ENCODE results near the gene USP51. TPM values are rescaled to one million over a fixed set of nuclear protein-coding genes. Genes with fewer than 3 reads are reported as not detected.
"Not testable (repeated sequence)": the region's sequence is repeated elsewhere in the genome, so short reads cannot be mapped to it uniquely, and the experiment has no call there.

The USP51 gene
- total RNA-seq, 1 donor from 2014 or later: 1.0 TPM

DNA sequence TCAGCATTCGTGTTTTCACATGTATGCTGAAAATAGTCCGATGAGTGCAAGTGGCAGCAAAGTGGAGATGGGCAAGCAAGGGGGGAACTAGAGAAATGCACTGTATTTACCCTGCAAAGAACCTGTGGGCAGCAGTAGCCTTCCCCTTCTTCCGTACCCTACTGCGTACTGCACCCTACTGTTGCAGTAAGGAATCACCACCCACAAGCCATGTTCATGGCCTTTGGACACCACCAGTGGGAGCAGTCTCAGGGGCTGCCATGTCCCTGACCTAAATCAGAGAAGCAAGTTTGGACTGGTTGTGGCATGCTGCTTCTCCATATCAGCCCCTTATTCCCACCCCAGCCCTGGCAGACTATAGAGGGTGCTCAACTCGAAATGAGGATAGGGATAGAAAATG, 25.6 kb downstream of the USP51 start:
- DNase-seq (ENCODE audit: low spot score); H3K27ac Mint-ChIP-seq (ENCODE audit: unreplicated experiment); H3K27me3 Mint-ChIP-seq (ENCODE audit: low read depth); H3K4me3 Mint-ChIP-seq (ENCODE audit: unreplicated experiment); H3K36me3 Mint-ChIP-seq (ENCODE audit: low read depth); H3K4me1 Mint-ChIP-seq (ENCODE audit: low read depth); H3K9me3 Mint-ChIP-seq (ENCODE audit: low read depth): not testable (repeated sequence)

DNA sequence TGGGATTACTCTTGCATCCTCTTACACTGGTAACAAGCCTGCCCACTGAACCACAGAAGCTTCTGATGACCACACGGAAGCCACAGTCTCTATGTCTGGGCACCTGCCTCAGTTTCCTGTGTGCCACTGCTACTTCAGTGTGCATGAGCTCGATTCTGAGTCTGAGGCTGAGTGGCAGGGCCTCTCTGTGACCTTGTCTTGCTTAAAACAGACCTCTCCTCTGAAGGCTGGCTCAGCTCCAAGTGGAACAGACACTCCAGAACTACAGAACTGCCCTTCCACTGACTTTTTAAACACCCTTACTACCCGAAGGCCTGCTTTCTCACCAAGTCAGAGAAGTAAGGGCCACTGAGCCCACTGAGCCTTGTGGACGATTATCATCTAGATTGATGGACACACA, 29.7 kb downstream of the USP51 start:
- H3K9me3 Mint-ChIP-seq (ENCODE audit: low read depth); H3K27ac Mint-ChIP-seq (ENCODE audit: unreplicated experiment); H3K4me1 Mint-ChIP-seq (ENCODE audit: low read depth); H3K4me3 Mint-ChIP-seq (ENCODE audit: unreplicated experiment); DNase-seq (ENCODE audit: low spot score); H3K27me3 Mint-ChIP-seq (ENCODE audit: low read depth); H3K36me3 Mint-ChIP-seq (ENCODE audit: low read depth): not testable (repeated sequence)

DNA sequence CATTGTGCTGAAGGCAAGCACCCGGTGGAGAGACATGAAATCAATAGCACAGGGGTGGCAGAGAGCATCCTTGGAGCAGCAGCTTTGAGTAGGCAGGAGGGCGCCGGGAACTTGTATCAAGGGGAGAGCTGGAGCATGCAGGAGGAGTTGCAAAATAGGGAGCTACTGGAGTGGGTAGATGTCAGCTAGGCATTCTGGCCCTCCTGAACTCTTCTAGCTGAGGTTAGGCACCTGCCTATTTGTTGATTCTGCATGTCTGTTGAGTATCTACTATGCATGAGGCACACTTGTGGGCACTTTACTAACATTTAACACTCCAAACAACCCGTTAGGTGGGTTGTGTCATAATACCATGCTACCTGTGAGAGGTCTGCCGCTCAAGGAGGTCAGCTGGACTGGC, 30.2 kb downstream of the USP51 start:
- H3K36me3 Mint-ChIP-seq (ENCODE audit: low read depth); DNase-seq (ENCODE audit: low spot score); H3K9me3 Mint-ChIP-seq (ENCODE audit: low read depth); H3K4me3 Mint-ChIP-seq (ENCODE audit: unreplicated experiment); H3K4me1 Mint-ChIP-seq (ENCODE audit: low read depth); H3K27me3 Mint-ChIP-seq (ENCODE audit: low read depth); H3K27ac Mint-ChIP-seq (ENCODE audit: unreplicated experiment): not testable (repeated sequence)

DNA sequence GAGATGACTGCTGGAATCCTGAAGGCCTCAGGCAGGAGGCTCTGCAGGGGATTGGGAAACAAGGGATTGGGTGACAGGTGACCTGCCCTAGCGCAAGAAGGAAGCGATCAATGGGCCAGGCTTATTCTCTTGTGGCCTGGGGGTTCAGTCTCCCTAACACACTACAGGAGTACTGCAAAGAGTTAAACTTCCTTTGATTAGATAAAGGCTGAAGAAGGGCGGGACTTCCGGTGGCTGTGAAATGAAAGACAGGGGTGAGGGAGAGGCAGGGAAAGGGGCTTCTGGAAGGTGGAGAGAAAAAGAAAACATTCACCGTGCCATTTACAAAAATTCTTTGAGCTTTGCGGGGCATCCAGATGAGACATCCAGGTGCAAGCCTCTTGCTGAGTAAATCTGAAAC, 33.9 kb downstream of the USP51 start:
- not testable (repeated sequence) for H3K27me3 Mint-ChIP-seq (ENCODE audit: low read depth); H3K27ac Mint-ChIP-seq (ENCODE audit: unreplicated experiment); DNase-seq (ENCODE audit: low spot score); H3K4me3 Mint-ChIP-seq (ENCODE audit: unreplicated experiment); H3K36me3 Mint-ChIP-seq (ENCODE audit: low read depth); H3K4me1 Mint-ChIP-seq (ENCODE audit: low read depth); H3K9me3 Mint-ChIP-seq (ENCODE audit: low read depth)

DNA sequence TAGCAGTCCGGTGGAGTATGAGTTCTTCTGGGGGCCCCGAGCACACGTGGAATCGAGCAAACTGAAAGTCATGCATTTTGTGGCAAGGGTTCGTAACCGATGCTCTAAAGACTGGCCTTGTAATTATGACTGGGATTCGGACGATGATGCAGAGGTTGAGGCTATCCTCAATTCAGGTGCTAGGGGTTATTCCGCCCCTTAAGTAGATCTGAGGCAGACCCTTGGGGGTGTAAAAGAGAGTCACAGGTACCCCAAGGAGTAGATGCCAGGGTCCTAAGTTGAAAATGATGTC, 36.9 kb downstream of the USP51 start:
- DNase-seq (ENCODE audit: low spot score): no peak
- H3K4me3 Mint-ChIP-seq (ENCODE audit: unreplicated experiment): peak overlapping the region; percentile 86
- H3K9me3 Mint-ChIP-seq (ENCODE audit: low read depth): peaks cover 3% of the 10 kb centered on the region
- H3K27ac Mint-ChIP-seq (ENCODE audit: unreplicated experiment): peak overlapping the region; percentile 94
- peaks cover 3% of the 10 kb centered on the region for H3K4me1 Mint-ChIP-seq (ENCODE audit: low read depth)
- H3K27me3 Mint-ChIP-seq (ENCODE audit: low read depth): no peaks in the 10 kb centered on the region
- TF ChIP-seq, protein P1, sequence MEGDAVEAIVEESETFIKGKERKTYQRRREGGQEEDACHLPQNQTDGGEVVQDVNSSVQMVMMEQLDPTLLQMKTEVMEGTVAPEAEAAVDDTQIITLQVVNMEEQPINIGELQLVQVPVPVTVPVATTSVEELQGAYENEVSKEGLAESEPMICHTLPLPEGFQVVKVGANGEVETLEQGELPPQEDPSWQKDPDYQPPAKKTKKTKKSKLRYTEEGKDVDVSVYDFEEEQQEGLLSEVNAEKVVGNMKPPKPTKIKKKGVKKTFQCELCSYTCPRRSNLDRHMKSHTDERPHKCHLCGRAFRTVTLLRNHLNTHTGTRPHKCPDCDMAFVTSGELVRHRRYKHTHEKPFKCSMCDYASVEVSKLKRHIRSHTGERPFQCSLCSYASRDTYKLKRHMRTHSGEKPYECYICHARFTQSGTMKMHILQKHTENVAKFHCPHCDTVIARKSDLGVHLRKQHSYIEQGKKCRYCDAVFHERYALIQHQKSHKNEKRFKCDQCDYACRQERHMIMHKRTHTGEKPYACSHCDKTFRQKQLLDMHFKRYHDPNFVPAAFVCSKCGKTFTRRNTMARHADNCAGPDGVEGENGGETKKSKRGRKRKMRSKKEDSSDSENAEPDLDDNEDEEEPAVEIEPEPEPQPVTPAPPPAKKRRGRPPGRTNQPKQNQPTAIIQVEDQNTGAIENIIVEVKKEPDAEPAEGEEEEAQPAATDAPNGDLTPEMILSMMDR (IDR thresholded peaks at IDR 0.05): no peak
- H3K36me3 Mint-ChIP-seq (ENCODE audit: low read depth): no peaks in the 10 kb centered on the region

DNA sequence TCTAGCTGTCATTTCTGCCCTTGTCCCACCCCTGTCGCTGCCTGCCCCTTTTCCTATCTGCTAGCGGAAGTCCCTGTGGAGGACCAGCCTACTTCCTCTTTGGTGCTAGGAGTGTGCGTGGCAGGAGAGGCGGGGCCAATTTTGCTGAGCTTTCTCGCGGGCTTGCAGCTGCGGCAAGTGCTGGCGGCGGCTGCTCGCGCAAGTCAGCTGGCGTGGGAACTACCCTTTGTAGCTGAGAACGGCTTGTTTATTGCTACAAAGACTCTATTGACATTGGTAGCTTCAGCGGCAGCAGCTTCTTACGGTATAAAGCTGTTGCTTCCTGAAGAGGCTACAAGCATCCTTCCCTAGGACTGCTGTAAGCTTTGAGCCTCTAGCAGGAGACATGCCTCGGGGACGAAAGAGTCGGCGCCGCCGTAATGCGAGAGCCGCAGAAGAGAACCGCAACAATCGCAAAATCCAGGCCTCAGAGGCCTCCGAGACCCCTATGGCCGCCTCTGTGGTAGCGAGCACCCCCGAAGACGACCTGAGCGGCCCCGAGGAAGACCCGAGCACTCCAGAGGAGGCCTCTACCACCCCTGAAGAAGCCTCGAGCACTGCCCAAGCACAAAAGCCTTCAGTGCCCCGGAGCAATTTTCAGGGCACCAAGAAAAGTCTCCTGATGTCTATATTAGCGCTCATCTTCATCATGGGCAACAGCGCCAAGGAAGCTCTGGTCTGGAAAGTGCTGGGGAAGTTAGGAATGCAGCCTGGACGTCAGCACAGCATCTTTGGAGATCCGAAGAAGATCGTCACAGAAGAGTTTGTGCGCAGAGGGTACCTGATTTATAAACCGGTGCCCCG, 37.4 kb downstream of the USP51 start, which contains the start of gene MAGEH1:
Gene MAGEH1 (plus strand): TSS at position 138 of the 843 bp plus-strand sequence. CDS start 248 bp downstream, at position 386.
- peaks cover 5% of the 10 kb centered on the region for H3K9me3 Mint-ChIP-seq (ENCODE audit: low read depth)
- no peaks in the 10 kb centered on the region for H3K36me3 Mint-ChIP-seq (ENCODE audit: low read depth)
- TF ChIP-seq, protein P1 (IDR thresholded peaks at IDR 0.05): no peak
- peak within 1 kb of the TSS; percentile 94 for H3K27ac Mint-ChIP-seq (ENCODE audit: unreplicated experiment)
- H3K4me3 Mint-ChIP-seq (ENCODE audit: unreplicated experiment): peak within 1 kb of the TSS; percentile 86
- DNase-seq (ENCODE audit: low spot score): peak; percentile 82
- H3K27me3 Mint-ChIP-seq (ENCODE audit: low read depth): no peaks in the 10 kb centered on the region
- peaks cover 3% of the 10 kb centered on the region for H3K4me1 Mint-ChIP-seq (ENCODE audit: low read depth)

DNA sequence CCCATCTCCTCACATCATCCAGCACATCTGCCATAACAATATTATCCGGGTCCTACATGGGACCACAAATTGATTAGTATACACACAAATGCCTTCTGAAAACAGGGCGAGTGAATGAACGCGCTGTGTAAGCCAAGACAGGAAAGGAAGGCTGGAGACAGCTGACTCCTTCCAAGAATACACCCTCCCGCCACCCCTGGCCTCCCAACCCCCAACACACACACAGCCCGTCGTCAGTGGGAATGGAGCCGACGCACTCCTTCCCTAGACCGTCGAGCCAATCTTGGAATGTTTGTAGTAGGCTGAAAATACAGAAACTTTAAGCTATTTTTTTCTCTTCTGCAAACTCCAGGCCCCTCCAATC, 38.0 kb downstream of the USP51 start:
- peak overlapping the region; percentile 94 for H3K27ac Mint-ChIP-seq (ENCODE audit: unreplicated experiment)
- H3K36me3 Mint-ChIP-seq (ENCODE audit: low read depth): no peaks in the 10 kb centered on the region
- H3K9me3 Mint-ChIP-seq (ENCODE audit: low read depth): peaks cover 5% of the 10 kb centered on the region
- peak overlapping the region; percentile 86 for H3K4me3 Mint-ChIP-seq (ENCODE audit: unreplicated experiment)
- peaks cover 3% of the 10 kb centered on the region for H3K4me1 Mint-ChIP-seq (ENCODE audit: low read depth)
- DNase-seq (ENCODE audit: low spot score): no peak
- H3K27me3 Mint-ChIP-seq (ENCODE audit: low read depth): no peaks in the 10 kb centered on the region
- TF ChIP-seq, protein P1 (IDR thresholded peaks at IDR 0.05): no peak
